NCI-H2227 treated with DMSO at 0.1 percent for 48 hours (cell line): ENCODE data around the gene LYPLAL1.
"Not testable (repeated sequence)": the region's sequence is repeated elsewhere in the genome, so short reads cannot be mapped to it uniquely, and the experiment has no call there.

ENCODE experiments used
- DNase-seq: peaks from one replicate; lab custom pipeline; 2025; lab: John Stamatoyannopoulos, UW

The LYPLAL1 gene

DNA sequence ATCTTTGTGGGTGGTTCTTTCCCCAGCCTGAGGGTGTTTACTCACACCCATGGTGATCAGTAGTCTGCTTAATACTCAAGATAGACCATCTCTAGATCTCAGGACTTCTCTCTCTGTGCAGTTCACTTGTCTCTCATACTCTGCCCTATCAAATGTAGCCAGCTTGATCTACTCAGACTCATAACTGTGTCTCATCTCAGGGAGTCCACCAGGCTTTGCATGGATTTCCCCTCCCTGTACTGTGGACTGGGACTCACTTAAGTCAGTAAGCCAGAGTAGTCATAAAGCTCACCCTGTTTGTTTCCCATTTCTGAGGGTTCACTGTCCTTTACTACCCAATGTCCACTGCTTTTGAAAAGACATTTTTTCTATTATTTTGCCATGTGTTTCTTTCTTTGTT, 41.8 kb downstream of the LYPLAL1 start:
- no peak for DNase-seq

DNA sequence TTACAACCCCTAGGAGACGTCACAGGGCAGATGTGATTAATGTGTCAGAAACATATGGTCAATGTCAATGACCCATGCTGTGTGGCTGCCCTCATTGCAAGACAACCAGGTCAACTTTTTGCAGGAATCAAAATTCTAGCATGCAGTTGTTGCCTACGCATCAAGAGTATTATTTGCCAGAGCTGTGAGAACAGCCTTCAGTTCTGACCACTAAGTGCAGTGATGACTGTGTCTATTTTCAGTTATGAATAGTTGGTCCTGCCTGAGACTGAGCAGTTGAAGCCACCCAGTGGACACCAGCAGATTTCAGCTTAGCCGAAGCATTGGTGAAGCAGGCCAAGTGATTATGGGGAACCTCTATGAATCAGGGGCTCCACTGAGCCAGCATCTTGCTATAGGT, 47.3 kb downstream of the LYPLAL1 start:
- DNase-seq, result no peak

DNA sequence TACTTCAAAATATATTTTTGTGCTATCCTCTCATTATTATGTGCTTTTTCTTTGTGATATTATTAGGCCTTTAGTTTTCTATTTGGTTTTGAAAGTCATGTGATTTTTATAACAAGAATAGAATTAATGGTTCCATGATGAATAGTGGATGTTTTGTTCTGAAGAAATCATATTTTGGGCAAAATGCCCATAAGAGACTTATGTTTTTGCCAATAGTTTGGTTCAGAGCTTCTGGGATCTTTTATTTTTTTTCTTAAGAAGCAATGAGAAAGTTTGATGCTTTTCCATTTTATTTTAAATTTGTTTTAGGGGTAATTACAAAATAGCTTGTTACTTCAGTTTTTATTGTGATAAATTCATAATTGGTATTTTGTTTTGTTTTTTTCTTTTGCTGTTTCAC, 49.8 kb downstream of the LYPLAL1 start:
- DNase-seq, result no peak

DNA sequence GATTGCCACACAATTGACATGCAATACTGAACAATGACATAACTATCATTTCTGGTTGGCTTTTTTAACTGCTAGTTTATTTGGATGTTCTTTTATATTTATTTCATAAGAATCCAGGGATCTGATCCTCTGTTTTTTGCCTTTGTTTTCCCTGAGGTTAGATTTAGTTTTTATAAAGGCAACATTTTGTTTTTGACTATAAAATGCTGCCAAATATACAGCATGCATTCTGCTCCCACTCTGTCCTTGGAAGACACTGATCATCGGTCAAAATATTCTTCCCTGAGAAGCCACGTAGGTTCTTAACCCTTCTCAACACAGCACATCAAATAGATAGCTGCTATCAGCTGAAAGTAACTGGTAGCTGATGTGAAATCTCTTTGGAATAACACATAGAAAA, 52.5 kb downstream of the LYPLAL1 start:
- DNase-seq, result no peak

DNA sequence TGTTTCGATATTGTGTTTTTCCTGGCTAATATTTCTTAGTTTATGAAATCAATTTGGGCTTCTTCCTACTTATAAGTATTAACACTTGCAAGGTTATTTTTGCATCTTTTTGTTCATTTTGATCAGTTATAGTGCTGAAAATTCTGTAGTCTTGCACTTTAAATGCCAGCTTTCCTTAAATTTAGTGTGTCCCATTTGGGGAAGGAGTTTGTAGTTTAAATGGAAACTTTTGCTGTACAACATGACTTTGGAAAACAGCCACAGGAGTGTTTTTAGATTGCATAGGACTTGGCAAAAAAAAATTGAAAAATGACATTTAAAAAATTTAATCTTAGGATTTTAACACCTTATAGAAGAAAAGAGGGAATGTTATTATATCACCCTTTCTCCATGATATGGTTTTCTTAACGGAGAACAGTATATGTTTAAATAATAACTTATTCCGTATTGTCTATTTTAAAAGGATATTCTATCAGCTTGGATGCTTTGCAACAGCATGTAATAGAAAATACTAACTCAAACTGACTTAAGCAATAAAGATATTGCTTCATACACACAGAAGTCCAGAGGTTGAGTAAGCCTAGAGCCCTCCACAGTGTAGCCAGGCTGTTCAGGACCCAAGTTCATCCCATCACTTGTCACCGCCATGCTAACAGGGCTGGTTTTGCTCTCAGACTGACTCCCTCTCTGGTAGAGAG, 53.8 kb downstream of the LYPLAL1 start:
- no peak for DNase-seq

DNA sequence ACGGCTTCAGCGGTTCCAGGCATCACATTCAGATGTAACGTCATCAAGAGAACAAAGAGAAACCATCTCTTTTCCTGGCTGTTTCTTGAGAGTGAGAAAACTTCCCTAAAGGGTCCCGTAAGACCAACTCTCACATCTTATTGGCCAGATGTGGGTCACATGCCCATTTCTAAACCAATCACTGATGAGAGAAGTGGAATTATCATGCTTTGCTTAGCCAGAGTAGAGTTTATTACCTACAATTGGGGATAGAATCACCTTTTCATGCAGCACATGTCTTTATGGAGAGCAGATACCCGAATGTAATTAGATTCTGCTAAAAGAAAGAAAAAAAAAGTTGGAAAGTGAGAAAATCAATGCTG, 54.4 kb downstream of the LYPLAL1 start:
- no peak for DNase-seq

DNA sequence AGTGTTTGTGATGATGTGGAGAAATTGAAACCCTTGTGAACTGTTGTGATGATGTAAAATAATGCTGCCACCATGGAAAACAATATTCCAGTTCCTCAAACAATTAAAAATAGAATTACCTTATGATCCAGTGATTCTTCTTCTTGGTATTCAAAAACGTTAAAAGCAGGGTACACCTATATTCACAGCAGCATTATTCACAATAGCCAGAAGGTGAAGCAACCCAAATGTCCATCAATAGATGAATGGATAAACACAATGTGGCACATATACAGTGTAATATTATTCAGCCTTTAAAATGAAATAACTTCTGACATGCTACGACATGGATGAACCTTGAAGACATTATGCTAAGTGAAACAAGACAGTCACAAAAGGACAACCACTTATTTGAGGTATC, 59.2 kb downstream of the LYPLAL1 start:
- no peak for DNase-seq

DNA sequence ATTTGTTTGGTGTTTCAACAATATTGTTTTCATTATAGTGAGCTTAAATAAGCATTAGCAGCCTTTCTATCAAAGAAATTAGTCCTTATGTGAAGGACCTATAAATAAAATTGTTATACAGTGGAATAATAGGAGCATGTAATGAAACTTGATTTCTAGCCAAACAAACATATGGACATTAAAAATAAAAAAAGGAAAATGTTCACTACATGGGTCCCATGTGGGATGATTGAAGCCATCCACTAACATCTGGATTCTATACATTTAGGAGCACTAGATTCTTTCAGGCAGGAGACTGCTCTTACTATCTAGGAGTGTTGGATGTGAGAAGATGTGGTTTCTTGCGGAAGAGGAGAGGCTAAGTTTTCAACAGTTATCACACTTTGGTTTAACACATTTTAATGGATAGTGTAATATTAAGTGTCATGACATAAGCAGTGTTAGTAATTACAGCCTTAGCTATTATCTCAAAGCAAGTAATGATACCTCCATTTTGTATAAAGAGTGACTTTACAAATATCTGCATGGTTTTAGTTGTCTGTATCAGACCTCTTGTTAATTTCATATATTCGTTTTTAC, 62.3 kb downstream of the LYPLAL1 start:
- no peak for DNase-seq

DNA sequence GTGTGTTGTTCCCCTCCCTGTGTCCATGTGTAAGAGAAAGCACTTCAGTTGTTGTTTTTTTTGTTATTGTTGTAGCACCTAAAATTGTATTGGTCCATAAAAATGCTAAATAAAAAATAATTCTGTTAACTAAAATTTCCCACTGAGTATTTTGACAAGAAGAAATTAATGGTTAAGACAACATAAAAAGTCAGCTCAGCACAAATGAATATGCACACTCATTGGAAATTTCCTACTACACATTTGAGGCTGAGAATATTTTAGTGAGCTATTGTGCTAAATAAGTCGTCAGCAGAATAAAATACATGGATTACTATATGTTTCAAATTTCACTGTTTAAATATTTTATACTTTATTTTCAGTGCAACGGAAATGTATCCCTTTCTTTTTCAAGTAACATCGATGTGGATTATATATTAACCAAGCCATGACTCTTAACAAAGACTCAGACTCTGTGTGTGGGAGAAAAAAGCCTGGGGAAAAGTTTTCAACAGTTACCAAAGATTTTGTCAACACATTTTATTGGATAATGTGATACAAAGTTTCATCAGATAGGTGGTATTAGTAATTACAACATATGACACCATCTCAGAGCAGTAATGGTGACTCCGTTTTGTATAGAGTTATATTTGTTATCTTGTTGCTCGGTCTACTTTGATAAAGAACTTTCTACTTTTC, 63.4 kb downstream of the LYPLAL1 start:
- no peak for DNase-seq

DNA sequence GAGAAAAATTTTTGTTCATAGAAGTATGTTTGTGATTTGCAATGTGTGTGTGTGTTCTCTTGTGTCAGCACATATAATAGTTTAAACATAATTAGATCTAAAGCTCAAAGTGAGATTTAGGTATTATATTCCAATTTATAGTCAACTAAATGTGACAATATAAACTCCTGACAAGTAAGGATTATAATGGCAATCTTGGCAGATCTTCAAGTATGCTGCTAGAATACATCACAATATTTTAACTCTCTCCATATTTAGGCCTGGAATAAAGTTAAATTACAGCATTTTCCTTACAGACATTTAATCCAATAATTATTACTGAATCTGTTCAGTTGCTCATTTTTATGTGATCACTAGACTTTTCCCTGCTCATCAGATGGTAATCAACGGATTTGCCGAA, 65.8 kb downstream of the LYPLAL1 start:
- no peak for DNase-seq

DNA sequence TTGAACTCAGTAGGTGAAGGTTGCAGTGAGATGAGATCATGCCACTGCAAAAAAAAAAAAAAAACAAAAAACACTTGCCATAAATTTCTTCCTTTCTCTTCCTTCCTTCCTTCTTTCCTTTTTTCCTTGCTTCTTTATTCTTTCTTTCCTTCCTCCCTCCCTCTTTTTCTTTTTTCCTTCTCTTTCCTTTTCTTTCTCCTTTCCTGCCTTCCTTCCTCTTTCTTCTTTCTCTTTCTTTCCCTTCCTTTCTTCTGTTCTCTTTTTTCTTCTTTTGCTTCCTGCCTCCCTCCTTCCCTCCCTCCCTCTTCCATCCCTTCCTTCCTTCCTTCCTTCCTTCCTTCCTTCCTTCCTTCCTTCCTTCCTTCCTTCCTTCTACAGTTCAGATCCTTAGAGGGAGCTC, 71.2 kb downstream of the LYPLAL1 start:
- no peak for DNase-seq

DNA sequence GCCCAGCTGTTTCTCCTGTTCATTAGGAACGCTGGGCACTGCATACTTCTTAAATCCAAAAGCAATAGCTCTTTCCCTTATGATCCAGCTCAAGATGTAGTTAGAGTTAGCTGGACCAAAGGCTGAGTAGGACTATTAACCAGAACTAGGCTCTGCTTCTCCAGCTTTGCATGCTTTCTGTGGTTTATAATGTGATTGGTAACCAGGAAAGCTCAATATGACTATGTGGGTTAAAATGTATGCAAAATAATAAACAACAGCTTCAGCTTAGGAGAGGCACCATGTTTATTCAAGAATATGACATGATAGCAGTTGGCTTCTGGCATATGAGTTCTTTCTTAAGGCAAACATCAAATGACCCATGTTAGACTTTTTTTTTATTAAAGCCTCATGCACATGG, 73.8 kb downstream of the LYPLAL1 start:
- DNase-seq, result no peak

DNA sequence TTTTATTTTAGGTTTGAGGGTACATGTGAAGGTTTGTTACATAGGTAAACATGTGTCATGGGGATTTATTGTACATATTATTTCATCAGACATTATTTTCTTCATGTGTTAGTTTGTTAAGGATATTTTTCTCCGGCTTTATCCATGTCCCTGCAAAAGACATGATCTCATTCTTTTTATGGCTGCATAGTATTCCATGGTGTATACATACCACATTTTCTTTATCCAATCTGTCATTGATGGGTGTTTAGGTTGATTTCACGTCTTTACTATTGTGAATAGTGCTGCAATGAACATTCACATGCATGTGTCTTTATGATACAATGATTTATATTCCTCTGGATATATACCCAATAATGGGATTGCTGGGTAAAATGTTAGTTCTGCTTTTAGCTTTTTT, 76.8 kb downstream of the LYPLAL1 start:
- DNase-seq, result not testable (repeated sequence)

DNA sequence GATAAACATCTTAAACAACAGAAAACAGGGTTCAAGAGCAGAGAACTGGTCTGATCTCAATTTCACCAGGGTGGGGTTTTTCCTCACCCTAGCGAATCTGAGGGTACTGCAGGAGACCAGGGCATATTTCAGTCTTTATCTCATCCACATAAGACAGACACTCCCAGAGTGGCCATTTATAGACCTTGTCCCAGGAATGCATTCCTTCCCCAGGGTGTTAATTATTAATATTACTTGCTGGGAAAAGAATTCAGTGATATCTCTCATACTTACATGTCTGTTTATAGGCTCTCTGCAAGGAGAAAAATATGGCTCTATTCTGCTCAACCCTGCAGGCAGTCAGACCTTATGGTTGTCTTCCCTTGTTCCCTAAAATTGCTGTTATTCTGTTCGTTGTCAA, 84.1 kb downstream of the LYPLAL1 start:
- DNase-seq, result no peak

DNA sequence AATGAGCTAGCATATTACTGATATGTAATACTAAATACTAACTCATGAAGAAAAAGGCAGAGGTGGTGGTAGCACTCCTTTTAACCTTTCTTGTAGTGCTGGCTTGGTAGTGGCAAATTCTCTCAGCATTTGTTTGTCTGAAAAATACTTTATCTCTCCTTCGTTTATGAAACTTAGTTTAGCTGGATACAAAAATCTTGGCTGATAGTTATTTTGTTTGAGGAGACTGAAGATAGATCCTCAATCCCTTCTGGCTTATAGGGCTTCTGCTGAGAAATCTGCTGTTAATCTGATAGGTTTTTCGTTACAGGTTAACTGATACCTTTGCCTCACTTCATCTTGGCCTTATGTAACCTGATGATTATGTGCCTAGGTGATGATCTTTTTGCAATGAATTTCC, 87.8 kb downstream of the LYPLAL1 start:
- DNase-seq, result no peak
